Esophagus muscularis mucosa (tissue), 4 donors: ENCODE results near the gene ZNF256. TPM values are rescaled to one million over a fixed set of nuclear protein-coding genes. Genes with fewer than 3 reads are reported as not detected.

Experiments used
- DNase-seq: peaks from one replicate; pipeline ENCODE4 v3.0.0-alpha.2; 2017; ENCODE audit errors: extremely low spot score
- H3K27ac ChIP-seq, 4 donors: fragments of 200-600 bp; sonication (generic); replicated peaks in 1 of 4; 1 replicate in 3 of 4; 2 replicates in 1 of 4; pipeline ENCODE4 v1.5.1; 2016 to 2019; ENCODE audit warnings: mild to moderate bottlenecking in 1 of 4
- H3K27me3 ChIP-seq, 4 donors: fragments of 200-600 bp; sonication (generic); one replicate each; pipeline versions ENCODE4 v1.5.1 to v1.6.0; 2016 to 2019
- H3K36me3 ChIP-seq, 4 donors: fragments of 200-600 bp; sonication (generic); one replicate each; pipeline ENCODE4 v1.5.1; 2016 to 2019
- H3K4me1 ChIP-seq, 4 donors: fragments of 200-600 bp; sonication (generic); one replicate each; pipeline ENCODE4 v1.5.1; 2016 to 2019
- H3K4me3 ChIP-seq, 4 donors: fragments of 200-600 bp; sonication (generic); 1 replicate in 2 of 4; 2 replicates in 2 of 4; pipeline ENCODE4 v1.5.1; 2016 to 2019; ENCODE audit warnings: mild to moderate bottlenecking in 4 of 4, moderate library complexity in 1 of 4
- H3K9me3 ChIP-seq, 4 donors: fragments of 200-600 bp; sonication (generic); 1 replicate in 3 of 4; 2 replicates in 1 of 4; pipeline ENCODE4 v1.5.1; 2016 to 2019
- EP300 ChIP-seq: sonication (generic); formaldehyde crosslinking; IDR thresholded peaks from one replicate; pipeline ENCODE4 v1.6.1; 2017; ENCODE audit warnings: antibody characterized with exemption
- WGBS: methylation state at CpG from one replicate; pipeline ENCODE4 v1.1.5; 2018; 5-methylcytosine and 5-hydroxymethylcytosine counted together
- intact Hi-C: fragments of 100-400 bp; cut with DNase I; formaldehyde crosslinking; loops from one replicate; pipeline ENCODE4 v1.15.1; 2023
- total RNA-seq, 4 donors: library from RNA; depleted of rRNA; stranded (reverse); fragments of >200 nt; gene quantifications; one replicate each; pipeline versions ENCODE4 v1.1.0 to v1.2.1, GENCODE V29; 2016

The ZNF256 gene
- total RNA-seq, 4 donors from 2014 or later, result 4.0 to 5.2 (median 4.6) TPM

DNA sequence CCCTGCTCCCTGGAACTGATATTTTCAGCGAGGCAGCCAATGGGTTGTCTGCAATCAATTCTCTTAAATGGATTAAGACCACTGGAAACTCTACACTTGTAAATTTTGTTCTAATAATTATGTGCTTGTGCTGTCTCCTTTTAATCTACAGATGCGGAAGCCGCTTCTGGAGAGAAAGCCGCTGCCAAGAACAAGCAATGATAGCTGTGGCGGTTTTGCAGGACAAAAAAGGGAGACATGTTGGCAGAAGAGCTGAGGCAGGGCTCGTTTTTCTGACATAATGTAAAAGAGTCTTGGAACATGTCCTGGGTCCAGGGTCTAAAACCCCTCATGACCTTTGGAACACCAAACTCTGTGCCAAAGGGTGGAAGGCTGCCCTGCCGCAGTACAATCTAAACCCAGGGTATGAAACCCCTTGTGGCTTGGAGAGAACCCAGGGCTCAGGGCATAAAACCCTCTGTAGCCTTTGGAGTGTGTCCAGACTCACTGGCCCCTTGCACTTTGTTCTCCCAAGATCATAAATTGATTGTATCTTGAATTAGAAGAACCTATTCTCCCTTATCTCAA lies 43.8 kb downstream of the ZNF256 start:
- no peaks in the 10 kb centered on the region for H3K27me3 ChIP-seq
- peaks cover 0 to 7% (median 0%) of the 10 kb centered on the region in 4 donors for H3K4me1 ChIP-seq
- 75% methylated on average over 7 of the region's 7 CpGs for WGBS
- no peak for DNase-seq
- no peak for TF ChIP-seq EP300
- peaks cover 0 to 30% (median 16%) of the 10 kb centered on the region in 4 donors for H3K9me3 ChIP-seq
- peaks cover 9 to 29% (median 19%) of the 10 kb centered on the region in 4 donors for H3K36me3 ChIP-seq
- no peak overlapping the region for H3K27ac ChIP-seq
- intact Hi-C loops, result no loop called here
- H3K4me3 ChIP-seq, result no peak overlapping the region

GRCh38 chr19:57900311-57900710 lies 47.2 kb downstream of the ZNF256 start:
- Histone ChIP-seq H3K36me3 (peaks cover 0 to 9% (median 5%) of the 10 kb centered on the region in 4 donors), H3K27me3 (no peaks in the 10 kb centered on the region), H3K4me1 (peaks cover 0 to 7% (median 0%) of the 10 kb centered on the region in 4 donors), H3K4me3 (no peak overlapping the region), H3K27ac (no peak overlapping the region), H3K9me3 (peaks cover 0 to 15% (median 6%) of the 10 kb centered on the region in 4 donors)
- no peak for TF ChIP-seq EP300
- intact Hi-C loops, result no loop called here
- WGBS, result 49% methylated on average over 5 of the region's 5 CpGs
- DNase-seq, result no peak

Other genes with a start within 250 kb of the ZNF256 start
- gene ZNF154, start 238.5 kb downstream of the ZNF256 start, total RNA-seq, result 1 to 10 TPM; 5.0 to 8.7 (median 7.1) TPM
- 10 to 100 TPM in 1 of 4 donors, 1 to 10 TPM in 3; 8.3 to 13.4 (median 9.8) TPM for gene ZNF671, start 220.1 kb downstream of the ZNF256 start, total RNA-seq
- gene ZNF776, start 200.9 kb downstream of the ZNF256 start, total RNA-seq, result 10 to 100 TPM in 3 of 4 donors, 1 to 10 TPM in 1; 9.8 to 19.1 (median 14.1) TPM
- 10 to 100 TPM; 11.8 to 16.6 (median 13.0) TPM for gene ZNF586, start 178.0 kb downstream of the ZNF256 start, total RNA-seq
- gene ZNF552, start 132.8 kb downstream of the ZNF256 start, total RNA-seq, result 1 to 10 TPM; 2.9 to 5.0 (median 4.5) TPM
- gene ZNF587B, start 117.4 kb downstream of the ZNF256 start, total RNA-seq, result 10 to 100 TPM in 2 of 4 donors, 1 to 10 TPM in 2; 6.3 to 14.1 (median 9.3) TPM
- gene ZNF587, start 97.8 kb downstream of the ZNF256 start, total RNA-seq, result 10 to 100 TPM; 10.9 to 27.8 (median 19.8) TPM
- gene ZNF814, start 58.7 kb downstream of the ZNF256 start, total RNA-seq, result 1 to 10 TPM; 5.8 to 9.4 (median 7.5) TPM
- 10 to 100 TPM in 2 of 4 donors, 1 to 10 TPM in 2; 9.1 to 12.9 (median 10.3) TPM for gene ZNF417, start 31.1 kb downstream of the ZNF256 start, total RNA-seq
- 10 to 100 TPM; 11.6 to 21.2 (median 16.3) TPM for gene ZNF418, start 12.3 kb downstream of the ZNF256 start, total RNA-seq
- under 1 TPM in 3 of 4 donors, not detected in 1; 0.40 to 0.84 (median 0.83) TPM for gene C19orf18, start 26.8 kb upstream of the ZNF256 start, total RNA-seq
- 10 to 100 TPM in 3 of 4 donors, 1 to 10 TPM in 1; 7.6 to 23.3 (median 15.5) TPM for gene ZNF606, start 55.1 kb upstream of the ZNF256 start, total RNA-seq
- gene ZSCAN1, start 86.3 kb upstream of the ZNF256 start, total RNA-seq, result not detected
- 1 to 10 TPM; 5.1 to 9.1 (median 6.6) TPM for gene ZNF135, start 111.6 kb upstream of the ZNF256 start, total RNA-seq
- 100 to 1,000 TPM in 3 of 4 donors, 10 to 100 TPM in 1; 93.0 to 141 (median 124) TPM for gene ZSCAN18, start 150.5 kb upstream of the ZNF256 start, total RNA-seq
- gene ZNF329, start 203.1 kb upstream of the ZNF256 start, total RNA-seq, result 10 to 100 TPM in 2 of 4 donors, 1 to 10 TPM in 2; 8.3 to 14.0 (median 10.8) TPM
- 10 to 100 TPM; 18.7 to 27.8 (median 22.8) TPM for gene ZNF274, start 235.4 kb upstream of the ZNF256 start, total RNA-seq